GM19035 (cell line): ENCODE data around the gene DDX39A.
"Not testable (repeated sequence)": the region's sequence is repeated elsewhere in the genome, so short reads cannot be mapped to it uniquely, and the experiment has no call there.

Experiments
- ATAC-seq: cut with Tn5 transposase; IDR thresholded peaks from one replicate; pipeline ENCODE4 v1.9.1; 2021; ENCODE audit not compliant: unreplicated experiment

The DDX39A gene

GRCh38 chr19:14367016-14367415 lies 52.1 kb downstream of the DDX39A start:
- ATAC-seq, result no peak

DNA sequence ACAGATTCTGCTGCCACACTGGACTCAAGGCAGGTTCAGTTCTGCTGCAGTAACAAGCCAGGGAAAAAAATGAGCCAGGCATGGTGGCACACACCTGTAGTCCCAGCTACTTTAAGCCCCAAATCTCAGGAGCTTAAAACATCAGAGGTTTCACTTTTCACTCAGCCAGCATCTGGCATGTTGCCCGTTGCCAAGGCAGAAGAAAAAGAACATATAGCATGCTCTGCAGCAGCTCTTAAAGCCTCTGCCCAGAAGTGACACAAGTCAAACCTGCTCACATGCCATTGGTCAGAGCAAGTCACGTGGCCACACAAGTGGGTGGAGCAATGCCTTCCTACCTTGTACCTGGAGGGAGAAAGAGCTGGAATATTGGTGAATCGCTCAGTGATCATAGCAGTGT lies 52.6 kb downstream of the DDX39A start:
- ATAC-seq, result peak; percentile 42

GRCh38 chr19:14364098-14364443 lies 55.1 kb downstream of the DDX39A start:
- not testable (repeated sequence) for ATAC-seq

DNA sequence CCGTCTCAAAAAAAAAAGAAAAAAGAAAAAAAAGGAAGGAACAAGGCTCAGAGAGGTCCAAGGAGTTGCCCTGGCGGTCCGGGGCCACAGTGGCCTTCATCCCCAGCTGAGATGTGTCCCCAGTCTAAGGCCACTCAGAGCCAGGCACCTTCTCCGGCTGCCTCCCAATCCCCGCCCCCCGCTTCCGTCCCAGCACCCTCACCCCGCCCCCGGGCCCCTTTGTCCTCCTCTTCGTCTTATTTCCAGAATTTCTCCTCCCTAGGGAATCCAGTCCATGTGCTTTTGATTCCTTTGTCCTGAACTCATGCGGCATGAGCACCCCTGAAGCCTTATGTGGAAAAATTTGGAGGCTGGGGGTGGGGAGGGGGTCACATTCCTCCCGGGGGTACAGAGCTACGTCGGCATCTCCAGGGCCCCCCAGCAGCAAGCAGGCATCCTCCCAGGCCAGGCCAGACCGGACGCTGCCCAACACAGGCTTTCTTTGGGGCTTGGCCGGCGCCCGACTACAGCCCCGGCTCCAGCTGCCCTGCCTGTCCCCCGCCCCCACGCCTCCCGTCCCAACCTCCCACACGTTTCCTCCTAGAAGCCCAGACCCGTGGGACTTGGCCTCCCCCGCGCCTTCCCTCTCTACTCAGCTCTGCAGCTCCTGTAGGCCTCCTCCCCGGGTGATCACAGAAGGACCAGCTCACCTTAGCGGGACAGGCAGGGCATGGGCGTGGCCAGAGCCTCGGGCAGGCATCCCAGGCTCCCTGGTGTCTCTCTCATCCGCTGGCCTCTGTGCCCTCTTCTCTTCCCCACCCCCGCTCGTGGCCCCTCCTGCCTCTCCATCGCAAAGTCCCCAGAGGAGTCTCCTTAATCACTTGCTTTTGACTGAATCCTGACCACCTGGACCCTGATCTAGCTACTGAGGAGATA lies 55.7 kb downstream of the DDX39A start:
- no peak for ATAC-seq

DNA sequence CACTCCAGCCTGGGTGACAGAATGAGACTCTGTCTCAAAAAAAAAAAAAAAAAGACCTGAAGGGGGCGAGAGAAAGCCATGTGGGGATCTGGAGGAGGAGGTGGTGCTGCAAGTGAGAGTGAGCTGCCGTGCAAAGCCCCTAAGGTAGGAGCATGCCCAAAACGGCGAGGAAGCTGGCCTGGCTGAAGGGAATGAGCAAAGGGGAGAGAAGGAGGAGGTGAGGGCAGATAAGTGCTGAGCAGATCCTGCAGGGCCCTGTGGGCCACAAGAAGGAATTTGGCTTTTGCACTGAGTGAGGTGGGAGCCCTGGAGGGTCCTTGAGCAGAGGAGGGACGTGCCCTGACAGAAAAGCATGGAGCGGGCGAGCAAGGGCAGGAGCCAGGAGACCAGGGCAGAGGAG lies 57.3 kb downstream of the DDX39A start:
- ATAC-seq, result no peak
